Tibial nerve (tissue), 4 donors: ENCODE results near the gene THRA. TPM values are rescaled to one million over a fixed set of nuclear protein-coding genes. Genes with fewer than 3 reads are reported as not detected.

Experiments
- DNase-seq, 2 donors: peaks; one replicate each; pipeline ENCODE4 v3.0.0-alpha.2; 2019; ENCODE audit warnings: low spot score in 2 of 2
- H3K27ac ChIP-seq, 4 donors: fragments of 200-600 bp; sonication (generic) in 3 of 4; one replicate each; pipeline ENCODE4 v1.5.1; 2017 to 2019; ENCODE audit warnings: mild to moderate bottlenecking in 1 of 4
- H3K27me3 ChIP-seq, 2 donors: fragments of 200-600 bp; sonication (generic) in 1 of 2; one replicate each; pipeline versions ENCODE4 v1.5.1 to v1.6.0; 2017 to 2019
- H3K36me3 ChIP-seq, 3 donors: fragments of 200-600 bp; sonication (generic); one replicate each; pipeline ENCODE4 v1.5.1; 2018 to 2019
- H3K4me1 ChIP-seq, 4 donors: fragments of 200-600 bp; sonication (generic) in 3 of 4; one replicate each; pipeline ENCODE4 v1.5.1; 2017 to 2019
- H3K4me3 ChIP-seq, 4 donors: fragments of 200-600 bp; sonication (generic) in 3 of 4; one replicate each; pipeline ENCODE4 v1.5.1; 2017 to 2019; ENCODE audit warnings: mild to moderate bottlenecking in 1 of 4, moderate library complexity in 1 of 4
- H3K9me3 ChIP-seq, 4 donors: fragments of 200-600 bp; sonication (generic) in 3 of 4; one replicate each; pipeline ENCODE4 v1.5.1; 2017 to 2019
- CTCF ChIP-seq, 5 experiments: fragments of 200-600 bp in 3 of 5; fragments of 450-650 bp in 2 of 5; sonication (generic) in 3 of 5; IDR thresholded peaks; one replicate each; pipeline ENCODE4 v1.5.1; 2016 to 2019; ENCODE audit warnings: antibody characterized with exemption in 5 of 5, mild to moderate bottlenecking in 3 of 5, moderate library complexity in 2 of 5
- EP300 ChIP-seq, 2 donors: sonication (generic); formaldehyde crosslinking; IDR thresholded peaks; one replicate each; pipeline ENCODE4 v1.6.1; 2017; ENCODE audit warnings: antibody characterized with exemption in 2 of 2, mild to moderate bottlenecking in 1 of 2
- POLR2A ChIP-seq, 2 donors: fragments of 450-650 bp; IDR thresholded peaks; one replicate each; pipeline ENCODE4 v1.6.1; 2017; ENCODE audit warnings: antibody characterized with exemption in 2 of 2, mild to moderate bottlenecking in 2 of 2, moderate library complexity in 2 of 2
- WGBS, 2 donors: methylation state at CpG; one replicate each; pipeline ENCODE4 v1.1.5; 2018; 5-methylcytosine and 5-hydroxymethylcytosine counted together
- total RNA-seq, 4 donors: library from RNA; depleted of rRNA; stranded (reverse); fragments of >200 nt; gene quantifications; one replicate each; pipeline ENCODE4 v1.1.0, GENCODE V29; 2016

The THRA gene
- total RNA-seq, 4 donors from 2014 or later, result 65.4 to 86.1 (median 78.4) TPM

GRCh38 chr17:40101367-40102210, 38.8 kb downstream of the THRA start:
- no peak for TF ChIP-seq EP300 (IDR thresholded peaks at IDR 0.05)
- no peak for TF ChIP-seq CTCF (IDR thresholded peaks at IDR 0.05)
- no peak for TF ChIP-seq POLR2A (IDR thresholded peaks at IDR 0.05)
- DNase-seq, result no peak
- 62 to 63% methylated on average over 14 to 16 of the region's 16 CpGs for WGBS, 2 donors
- Histone ChIP-seq H3K4me1 (peaks cover 11 to 80% (median 79%) of the 10 kb centered on the region in 4 donors), H3K27me3 (no peaks in the 10 kb centered on the region), H3K36me3 (peaks cover 0 to 10% (median 9%) of the 10 kb centered on the region in 3 donors), H3K27ac (peak overlapping the region; percentile 89 to 99 (median 98)), H3K9me3 (no peaks in the 10 kb centered on the region), H3K4me3 (peak overlapping the region; percentile 27 to 95 (median 74))

GRCh38 chr17:40103071-40103661, 40.4 kb downstream of the THRA start:
- 32 to 46% methylated on average over 3 of the region's 3 CpGs for WGBS, 2 donors
- Histone ChIP-seq H3K9me3 (no peaks in the 10 kb centered on the region), H3K4me1 (peaks cover 2 to 79% (median 78%) of the 10 kb centered on the region in 4 donors), H3K36me3 (no peaks in the 10 kb centered on the region), H3K27me3 (no peaks in the 10 kb centered on the region), H3K27ac (peak overlapping the region; percentile 57 to 99 (median 94)), H3K4me3 (no peak overlapping the region)
- TF ChIP-seq CTCF (IDR thresholded peaks at IDR 0.05), result no peak
- no peak for TF ChIP-seq EP300 (IDR thresholded peaks at IDR 0.05)
- TF ChIP-seq POLR2A (IDR thresholded peaks at IDR 0.05), result no peak
- DNase-seq, result no peak

GRCh38 chr17:40103688-40104087, 40.9 kb downstream of the THRA start:
- Histone ChIP-seq H3K9me3 (no peaks in the 10 kb centered on the region), H3K36me3 (no peaks in the 10 kb centered on the region), H3K27me3 (no peaks in the 10 kb centered on the region), H3K4me3 (no peak overlapping the region), H3K4me1 (peaks cover 5 to 79% (median 77%) of the 10 kb centered on the region in 4 donors), H3K27ac (peak overlapping the region; percentile 57 to 99 (median 94))
- TF ChIP-seq EP300 (IDR thresholded peaks at IDR 0.05), result no peak
- DNase-seq, result no peak
- WGBS, 2 donors, result 32 to 46% methylated on average over 2 of the region's 2 CpGs

GRCh38 chr17:40104594-40105486, 42.1 kb downstream of the THRA start:
- Histone ChIP-seq H3K27me3 (no peaks in the 10 kb centered on the region), H3K36me3 (no peaks in the 10 kb centered on the region), H3K9me3 (no peaks in the 10 kb centered on the region), H3K4me3 (no peak overlapping the region), H3K27ac (peak overlapping the region; percentile 89 to 99 (median 98)), H3K4me1 (peaks cover 5 to 90% (median 88%) of the 10 kb centered on the region in 4 donors)
- TF ChIP-seq CTCF (IDR thresholded peaks at IDR 0.05) (no peak), EP300 (IDR thresholded peaks at IDR 0.05) (peak in 1 of 2 donors; percentile 31)
- DNase-seq, result peak in 1 of 2 donors; percentile 34
- 54 to 56% methylated on average over 3 of the region's 3 CpGs for WGBS, 2 donors
